Breast epithelium (tissue), 3 donors: Measurements from ENCODE around the gene ST8SIA2.

Source experiments
- CTCF ChIP-seq, 3 donors: fragments of 450-650 bp; IDR thresholded peaks; one replicate each; pipeline ENCODE4 v1.5.1; 2016 to 2017; ENCODE audit warnings: antibody characterized with exemption in 3 of 3, mild to moderate bottlenecking in 3 of 3, moderate library complexity in 3 of 3
- POLR2A ChIP-seq: fragments of 450-650 bp; IDR thresholded peaks from one replicate; pipeline ENCODE4 v1.6.1; 2016; ENCODE audit warnings: antibody characterized with exemption, mild to moderate bottlenecking, moderate library complexity

DNA sequence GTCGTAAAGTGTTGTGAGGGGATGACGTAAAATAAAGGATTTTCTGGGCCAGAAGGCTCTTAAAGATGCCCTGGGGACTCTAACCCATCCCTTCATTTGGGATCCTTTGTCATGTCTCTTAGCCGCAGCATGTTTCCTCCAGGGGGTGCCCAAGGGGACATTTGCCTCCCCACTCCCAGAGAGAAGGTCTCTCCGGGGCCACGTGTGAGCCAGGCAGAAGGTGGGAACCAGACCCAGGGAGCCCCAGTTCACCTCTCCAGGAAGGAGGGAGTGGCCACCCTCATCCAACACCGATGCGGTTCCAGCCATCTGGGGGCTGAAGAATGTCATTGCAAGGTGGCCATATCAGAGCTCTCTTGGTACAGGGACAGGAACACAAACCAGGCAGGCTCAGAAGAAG, 25.2 kb downstream of the ST8SIA2 start:
- TF ChIP-seq CTCF (IDR thresholded peaks at IDR 0.05) (no peak), POLR2A (no peak)
